Osteoblast (primary cell): ENCODE data around the gene IDS. TPM values are rescaled to one million over a fixed set of nuclear protein-coding genes. Genes with fewer than 3 reads are reported as not detected.
"Not testable (repeated sequence)": the region's sequence is repeated elsewhere in the genome, so short reads cannot be mapped to it uniquely, and the experiment has no call there.

Experiments
- DNase-seq: peaks from one replicate; pipeline ENCODE4 v3.0.0; 2011; ENCODE audit warnings: low spot score, mixed read lengths; ENCODE audit not compliant: insufficient read length; ENCODE audit errors: missing footprints
- H2AFZ ChIP-seq: 2 replicates; pipeline ENCODE4 v1.6.0; 2011; ENCODE audit warnings: mild to moderate bottlenecking, low read length
- H3K27ac ChIP-seq: 2 replicates; pipeline ENCODE4 v1.5.1; 2011; ENCODE audit warnings: mild to moderate bottlenecking, low read depth, low read length, moderate library complexity
- H3K27me3 ChIP-seq: 2 replicates; pipeline ENCODE4 v1.6.0; 2012; ENCODE audit warnings: mild to moderate bottlenecking, control low read depth, inconsistent platforms, low read length, moderate library complexity; ENCODE audit not compliant: insufficient read depth
- H3K36me3 ChIP-seq: 2 replicates; pipeline ENCODE4 v1.5.1; 2011; ENCODE audit warnings: mild to moderate bottlenecking, low read length, control low read depth, moderate library complexity; ENCODE audit not compliant: insufficient read depth
- H3K4me1 ChIP-seq: 2 replicates; pipeline ENCODE4 v1.5.1; 2011; ENCODE audit warnings: mild to moderate bottlenecking, low read length, control low read depth, moderate library complexity; ENCODE audit not compliant: insufficient read depth
- H3K4me2 ChIP-seq: 2 replicates; pipeline ENCODE4 v1.6.0; 2011; ENCODE audit warnings: mild to moderate bottlenecking, low read length; ENCODE audit not compliant: insufficient read depth
- H3K4me3 ChIP-seq: fragments of 200-600 bp; sonication (generic); 3 replicates; pipeline ENCODE4 v1.5.1; 2012; ENCODE audit warnings: mild to moderate bottlenecking, low read length, inconsistent platforms; ENCODE audit not compliant: insufficient read depth
- H3K79me2 ChIP-seq: 2 replicates; pipeline ENCODE4 v1.6.0; 2012; ENCODE audit warnings: mild to moderate bottlenecking, low read length, control low read depth, inconsistent platforms; ENCODE audit not compliant: insufficient read depth
- H3K9me3 ChIP-seq: 2 replicates; pipeline ENCODE4 v1.5.1; 2011; ENCODE audit warnings: low read depth, low read length, control low read depth
- H4K20me1 ChIP-seq: 2 replicates; pipeline ENCODE4 v1.6.0; 2012; ENCODE audit warnings: mild to moderate bottlenecking, low read length, control low read depth; ENCODE audit not compliant: insufficient read depth
- total RNA-seq: library from RNA; depleted of rRNA; stranded (reverse); fragments of >200 nt; gene quantifications from 2 replicates; pipeline ENCODE4 v1.2.3, GENCODE V29; 2012
- TF ChIP-seq, protein P1 (sequence below): IDR thresholded peaks from 2 replicates; pipeline ENCODE4 v1.5.1; 2011; ENCODE audit warnings: mild to moderate bottlenecking, low read depth, low read length, moderate library complexity; ENCODE audit errors: extremely low read depth

IDS gene
- 48.9 and 50.4 TPM in 2 replicates for total RNA-seq

- H3K4me1 ChIP-seq = peaks cover 7% of the 10 kb centered on the region
- H3K27me3 ChIP-seq = peaks cover 20% of the 10 kb centered on the region
- H2AFZ ChIP-seq = peak within 1 kb of the TSS; percentile 74
- peaks cover 28% of the 10 kb centered on the region for H3K36me3 ChIP-seq
- peak within 1 kb of the TSS; percentile 80 for H3K4me3 ChIP-seq
- H4K20me1 ChIP-seq = no peaks in the 10 kb centered on the region
- H3K27ac ChIP-seq = peak within 1 kb of the TSS; percentile 84
- H3K79me2 ChIP-seq = peaks cover 25% of the 10 kb centered on the region
- peak; percentile 91 for DNase-seq
- TF ChIP-seq, protein P1, sequence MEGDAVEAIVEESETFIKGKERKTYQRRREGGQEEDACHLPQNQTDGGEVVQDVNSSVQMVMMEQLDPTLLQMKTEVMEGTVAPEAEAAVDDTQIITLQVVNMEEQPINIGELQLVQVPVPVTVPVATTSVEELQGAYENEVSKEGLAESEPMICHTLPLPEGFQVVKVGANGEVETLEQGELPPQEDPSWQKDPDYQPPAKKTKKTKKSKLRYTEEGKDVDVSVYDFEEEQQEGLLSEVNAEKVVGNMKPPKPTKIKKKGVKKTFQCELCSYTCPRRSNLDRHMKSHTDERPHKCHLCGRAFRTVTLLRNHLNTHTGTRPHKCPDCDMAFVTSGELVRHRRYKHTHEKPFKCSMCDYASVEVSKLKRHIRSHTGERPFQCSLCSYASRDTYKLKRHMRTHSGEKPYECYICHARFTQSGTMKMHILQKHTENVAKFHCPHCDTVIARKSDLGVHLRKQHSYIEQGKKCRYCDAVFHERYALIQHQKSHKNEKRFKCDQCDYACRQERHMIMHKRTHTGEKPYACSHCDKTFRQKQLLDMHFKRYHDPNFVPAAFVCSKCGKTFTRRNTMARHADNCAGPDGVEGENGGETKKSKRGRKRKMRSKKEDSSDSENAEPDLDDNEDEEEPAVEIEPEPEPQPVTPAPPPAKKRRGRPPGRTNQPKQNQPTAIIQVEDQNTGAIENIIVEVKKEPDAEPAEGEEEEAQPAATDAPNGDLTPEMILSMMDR = no peak
- H3K4me2 ChIP-seq = peak within 1 kb of the TSS; percentile 91
- H3K9me3 ChIP-seq = no peaks in the 10 kb centered on the region
Observed at GRCh38 chrX:149504915-149505651, at the start of gene IDS. Gene IDS (minus strand): TSS chrX:149505306. CDS start chrX:149505137, 169 bp downstream.

DNA sequence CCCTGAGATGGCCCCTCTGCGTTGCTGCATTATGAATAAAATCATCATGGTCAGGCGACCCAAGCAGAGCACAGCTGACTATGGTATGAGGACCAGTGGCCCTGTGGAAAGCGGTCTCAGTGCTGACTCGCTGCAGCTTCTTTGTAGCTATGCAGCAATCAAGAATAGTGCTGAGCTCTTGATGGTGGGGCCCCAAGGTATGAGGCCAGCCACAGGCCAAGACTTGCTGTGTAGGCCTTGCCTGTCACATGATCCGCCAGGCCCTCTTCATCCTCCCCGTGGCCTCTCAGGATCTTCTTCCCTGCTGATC is 46.8 kb upstream of the IDS start:
- not testable (repeated sequence) for H3K79me2 ChIP-seq, H3K9me3 ChIP-seq, H3K27ac ChIP-seq, H2AFZ ChIP-seq, H3K4me1 ChIP-seq, H4K20me1 ChIP-seq, H3K4me3 ChIP-seq, DNase-seq, H3K36me3 ChIP-seq, H3K4me2 ChIP-seq, H3K27me3 ChIP-seq

GRCh38 chrX:149551245-149551938 is 46.3 kb upstream of the IDS start:
- DNase-seq = not testable (repeated sequence)

DNA sequence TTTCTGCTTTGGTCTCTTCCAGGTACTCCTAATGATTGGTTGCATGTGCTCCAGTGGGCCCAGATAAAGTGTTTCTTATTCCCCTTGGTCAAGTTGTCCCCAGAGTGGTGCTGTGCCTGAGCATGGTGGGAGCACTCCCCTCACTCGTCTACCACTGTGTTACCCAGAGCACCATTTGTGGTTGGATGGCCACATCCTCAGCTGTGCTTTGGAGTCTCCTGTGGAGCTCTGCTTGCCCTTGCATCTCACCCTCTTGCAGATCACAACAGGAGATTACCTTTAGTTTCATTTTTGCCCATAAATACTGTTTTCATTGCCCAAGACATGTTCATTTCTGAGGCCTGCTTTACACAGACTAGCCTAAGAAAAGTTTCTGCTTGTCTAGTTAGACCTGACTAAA is 45.3 kb upstream of the IDS start:
- H3K27ac ChIP-seq, H3K79me2 ChIP-seq, H3K4me2 ChIP-seq, DNase-seq, H3K9me3 ChIP-seq, H4K20me1 ChIP-seq, H3K4me3 ChIP-seq, H3K4me1 ChIP-seq, H3K36me3 ChIP-seq, H3K27me3 ChIP-seq, H2AFZ ChIP-seq: not testable (repeated sequence)

More at GRCh38 chrX:149551245-149551938, 46.3 kb upstream of the IDS start:
- not testable (repeated sequence) for H3K79me2 ChIP-seq, H3K9me3 ChIP-seq, H3K4me1 ChIP-seq, H3K4me3 ChIP-seq, H3K4me2 ChIP-seq, H2AFZ ChIP-seq, H3K27me3 ChIP-seq, H3K27ac ChIP-seq, H4K20me1 ChIP-seq, H3K36me3 ChIP-seq

- not testable (repeated sequence) for DNase-seq, H3K4me1 ChIP-seq, H3K4me3 ChIP-seq, H3K36me3 ChIP-seq, H4K20me1 ChIP-seq, H2AFZ ChIP-seq, H3K27me3 ChIP-seq, H3K79me2 ChIP-seq, H3K4me2 ChIP-seq, H3K9me3 ChIP-seq, H3K27ac ChIP-seq
Observed at GRCh38 chrX:149549701-149550100, 44.6 kb upstream of the IDS start, which contains the start of gene HSFX3. Gene HSFX3 (minus strand): TSS chrX:149549924. CDS start chrX:149549852, 72 bp downstream.

DNA sequence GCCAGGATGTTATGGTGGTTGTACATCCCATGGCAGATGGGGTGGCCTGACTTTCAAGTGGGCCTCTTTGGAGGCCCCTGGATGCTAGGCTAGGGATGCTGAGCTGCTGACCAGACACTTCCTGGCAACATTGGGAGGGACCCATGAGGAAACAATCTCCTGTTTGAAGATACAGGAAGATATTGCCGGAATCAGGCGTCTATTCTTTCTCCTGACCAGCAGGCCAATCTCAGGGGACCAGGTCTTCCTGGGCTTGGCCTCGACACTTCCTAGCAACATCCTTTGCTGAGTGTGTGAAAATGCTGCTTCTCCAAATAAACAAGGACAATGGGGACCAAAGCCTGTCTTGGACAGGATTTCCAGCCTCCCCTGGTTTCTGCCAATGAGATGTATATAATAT is 42.7 kb upstream of the IDS start:
- not testable (repeated sequence) for H2AFZ ChIP-seq, H3K79me2 ChIP-seq, H3K4me2 ChIP-seq, H3K4me3 ChIP-seq, H3K9me3 ChIP-seq, H3K27ac ChIP-seq, H4K20me1 ChIP-seq, H3K4me1 ChIP-seq, H3K36me3 ChIP-seq, H3K27me3 ChIP-seq, DNase-seq

- not testable (repeated sequence) for H4K20me1 ChIP-seq, H3K4me2 ChIP-seq, H3K36me3 ChIP-seq, H3K9me3 ChIP-seq, H3K4me3 ChIP-seq, H3K27ac ChIP-seq, H3K4me1 ChIP-seq, H2AFZ ChIP-seq, H3K27me3 ChIP-seq, H3K79me2 ChIP-seq, DNase-seq
Observed at GRCh38 chrX:149546962-149547361, 41.9 kb upstream of the IDS start.
